Measurements from ENCODE around the gene NFIB. TPM values are rescaled to one million over a fixed set of nuclear protein-coding genes. Genes with fewer than 3 reads are reported as not detected.

NFIB gene
- total RNA-seq, 2 experiments from 2014 or later: not detected

DNA sequence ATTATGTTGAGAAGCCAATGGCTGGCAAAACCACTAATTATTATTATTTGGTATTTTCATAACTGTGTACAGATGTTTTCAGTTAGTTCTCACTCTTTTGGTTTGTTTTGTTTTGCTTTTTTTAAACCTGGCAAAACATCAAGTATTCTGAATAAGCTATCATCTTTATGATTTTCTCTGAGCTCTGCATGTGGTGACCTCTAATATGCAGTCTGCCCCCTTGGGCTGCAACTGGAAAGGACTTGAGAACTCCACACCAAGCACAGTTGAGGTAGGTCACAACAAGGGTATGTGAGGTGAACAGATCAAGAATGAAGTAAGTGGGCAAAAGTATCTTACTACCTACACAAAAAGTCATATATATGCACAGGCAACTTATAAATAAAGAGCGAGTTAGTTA is 202.2 kb downstream of the NFIB start:
- H3K9me3 Mint-ChIP-seq: no peaks in the 10 kb centered on the region
- TF ChIP-seq, protein P1, sequence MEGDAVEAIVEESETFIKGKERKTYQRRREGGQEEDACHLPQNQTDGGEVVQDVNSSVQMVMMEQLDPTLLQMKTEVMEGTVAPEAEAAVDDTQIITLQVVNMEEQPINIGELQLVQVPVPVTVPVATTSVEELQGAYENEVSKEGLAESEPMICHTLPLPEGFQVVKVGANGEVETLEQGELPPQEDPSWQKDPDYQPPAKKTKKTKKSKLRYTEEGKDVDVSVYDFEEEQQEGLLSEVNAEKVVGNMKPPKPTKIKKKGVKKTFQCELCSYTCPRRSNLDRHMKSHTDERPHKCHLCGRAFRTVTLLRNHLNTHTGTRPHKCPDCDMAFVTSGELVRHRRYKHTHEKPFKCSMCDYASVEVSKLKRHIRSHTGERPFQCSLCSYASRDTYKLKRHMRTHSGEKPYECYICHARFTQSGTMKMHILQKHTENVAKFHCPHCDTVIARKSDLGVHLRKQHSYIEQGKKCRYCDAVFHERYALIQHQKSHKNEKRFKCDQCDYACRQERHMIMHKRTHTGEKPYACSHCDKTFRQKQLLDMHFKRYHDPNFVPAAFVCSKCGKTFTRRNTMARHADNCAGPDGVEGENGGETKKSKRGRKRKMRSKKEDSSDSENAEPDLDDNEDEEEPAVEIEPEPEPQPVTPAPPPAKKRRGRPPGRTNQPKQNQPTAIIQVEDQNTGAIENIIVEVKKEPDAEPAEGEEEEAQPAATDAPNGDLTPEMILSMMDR (IDR thresholded peaks at IDR 0.05): no peak
- H3K36me3 Mint-ChIP-seq (ENCODE audit: low read depth): no peaks in the 10 kb centered on the region
- H3K27ac Mint-ChIP-seq: no peak overlapping the region
- DNase-seq (no peak), ATAC-seq (no peak)
- intact Hi-C loops (cut with micrococcal nuclease): no loop called here
- CTCF ChIA-PET: no interaction called here
- no peaks in the 10 kb centered on the region for H3K4me1 Mint-ChIP-seq (ENCODE audit: low read depth)
- H3K27me3 Mint-ChIP-seq: no peaks in the 10 kb centered on the region
- POLR2A ChIA-PET: no interaction called here
- H3K4me3 Mint-ChIP-seq: no peak overlapping the region

DNA sequence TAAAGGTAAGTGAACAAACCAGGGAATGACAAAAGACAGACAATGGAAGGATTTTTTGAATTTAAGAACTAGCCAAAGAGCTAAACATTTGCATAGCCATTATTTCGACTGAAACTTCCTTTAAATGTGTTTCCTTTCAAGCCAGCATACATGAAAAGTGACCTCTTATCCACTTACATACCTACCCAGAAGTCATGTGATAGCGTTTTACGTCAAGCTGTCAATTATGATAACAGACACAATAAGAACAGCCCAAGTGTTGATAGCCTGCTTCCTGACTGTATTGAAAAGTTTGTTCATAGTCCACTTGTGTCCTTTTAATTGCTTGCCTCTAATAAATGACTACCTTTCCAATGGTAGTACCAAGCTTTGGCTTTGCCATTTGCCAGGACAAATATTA is 206.0 kb downstream of the NFIB start:
- Mint-ChIP-seq H3K36me3 (ENCODE audit: low read depth) (no peaks in the 10 kb centered on the region), H3K9me3 (no peaks in the 10 kb centered on the region), H3K4me1 (ENCODE audit: low read depth) (no peaks in the 10 kb centered on the region), H3K27me3 (no peaks in the 10 kb centered on the region), H3K4me3 (no peak overlapping the region), H3K27ac (no peak overlapping the region)
- ChIA-PET CTCF (no interaction called here), POLR2A (no interaction called here)
- ATAC-seq (no peak), DNase-seq (no peak)
- intact Hi-C loops (cut with micrococcal nuclease): no loop called here
- TF ChIP-seq, protein P1 (IDR thresholded peaks at IDR 0.05): no peak

GRCh38 chr9:14107495-14107894 is 206.4 kb downstream of the NFIB start:
- Mint-ChIP-seq H3K36me3 (ENCODE audit: low read depth) (no peaks in the 10 kb centered on the region), H3K4me1 (ENCODE audit: low read depth) (no peaks in the 10 kb centered on the region), H3K27ac (no peak overlapping the region), H3K9me3 (no peaks in the 10 kb centered on the region), H3K4me3 (no peak overlapping the region), H3K27me3 (no peaks in the 10 kb centered on the region)
- ATAC-seq (no peak), DNase-seq (no peak)
- POLR2A ChIA-PET: no interaction called here
- intact Hi-C loops (cut with micrococcal nuclease): no loop called here
- CTCF ChIA-PET: no interaction called here
- TF ChIP-seq, protein P1 (IDR thresholded peaks at IDR 0.05): no peak

DNA sequence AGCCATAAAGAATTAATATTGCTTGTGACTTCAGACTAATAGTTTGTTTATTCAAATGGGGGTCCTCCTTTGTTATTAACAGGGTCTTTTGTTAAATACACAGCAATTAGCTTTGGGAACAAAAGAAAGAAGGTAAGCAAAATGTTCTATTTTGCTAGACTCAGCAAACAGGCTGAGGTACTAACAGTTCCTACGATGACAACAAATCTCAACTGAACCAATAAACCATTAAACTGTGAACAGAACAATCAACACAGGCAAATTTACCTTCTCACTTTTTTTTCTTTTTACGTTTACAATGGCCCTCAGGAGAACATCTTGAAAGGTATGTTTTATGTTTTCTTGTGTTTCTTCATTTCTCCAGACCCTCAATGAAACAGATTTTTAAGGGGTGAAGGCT is 207.2 kb downstream of the NFIB start:
- no peak for ATAC-seq
- Mint-ChIP-seq H3K36me3 (ENCODE audit: low read depth) (no peaks in the 10 kb centered on the region), H3K9me3 (no peaks in the 10 kb centered on the region), H3K27ac (no peak overlapping the region), H3K4me1 (ENCODE audit: low read depth) (no peaks in the 10 kb centered on the region), H3K4me3 (no peak overlapping the region), H3K27me3 (no peaks in the 10 kb centered on the region)
- TF ChIP-seq, protein P1 (IDR thresholded peaks at IDR 0.05): no peak
- ChIA-PET CTCF (no interaction called here), POLR2A (no interaction called here)
- intact Hi-C loops (cut with micrococcal nuclease): no loop called here
- no peak for DNase-seq

DNA sequence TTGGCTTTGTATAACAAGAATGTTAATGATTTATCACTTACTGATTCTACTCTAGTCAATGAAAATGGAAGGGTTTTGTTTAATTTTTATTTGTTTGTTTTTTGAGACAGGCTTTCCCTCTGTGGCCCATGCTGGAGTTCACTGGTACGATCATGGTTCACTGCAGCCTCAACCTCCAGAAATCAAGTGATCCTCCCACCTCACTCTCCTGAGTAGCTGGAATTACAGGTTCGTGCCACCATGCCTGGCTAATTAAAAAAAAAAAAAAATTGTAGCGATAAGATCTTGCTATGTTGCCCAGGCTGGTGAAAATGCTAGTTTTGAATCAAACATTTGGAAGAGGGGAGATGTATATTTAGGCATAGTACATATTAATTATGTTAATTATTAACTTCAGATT is 209.4 kb downstream of the NFIB start:
- Mint-ChIP-seq H3K4me3 (no peak overlapping the region), H3K36me3 (ENCODE audit: low read depth) (no peaks in the 10 kb centered on the region), H3K9me3 (no peaks in the 10 kb centered on the region), H3K4me1 (ENCODE audit: low read depth) (no peaks in the 10 kb centered on the region), H3K27me3 (no peaks in the 10 kb centered on the region), H3K27ac (no peak overlapping the region)
- intact Hi-C loops (cut with micrococcal nuclease): no loop called here
- ChIA-PET POLR2A (no interaction called here), CTCF (no interaction called here)
- DNase-seq: no peak
- no peak for ATAC-seq
- TF ChIP-seq, protein P1 (IDR thresholded peaks at IDR 0.05): no peak
